ENCODE results near the gene AUTS2.

The AUTS2 gene

GRCh38 chr7:70596598-70596913, 998.3 kb downstream of the AUTS2 start:
- in situ Hi-C loops (cut with MboI; ENCODE audit: low sequenced_read_pairs): no loop called here

GRCh38 chr7:70597066-70597465, 998.8 kb downstream of the AUTS2 start:
- in situ Hi-C loops (cut with MboI; ENCODE audit: low sequenced_read_pairs): no loop called here

- in situ Hi-C loops (cut with MboI; ENCODE audit: low sequenced_read_pairs): no loop called here
Measured at GRCh38 chr7:70598976-70599375, 1000.7 kb downstream of the AUTS2 start.

- in situ Hi-C loops (cut with MboI; ENCODE audit: low sequenced_read_pairs): no loop called here
Measured at GRCh38 chr7:70599446-70600190, 1001.3 kb downstream of the AUTS2 start.

- in situ Hi-C loops (cut with MboI; ENCODE audit: low sequenced_read_pairs): no loop called here
Measured at GRCh38 chr7:70600993-70601392, 1002.7 kb downstream of the AUTS2 start.

- in situ Hi-C loops (cut with MboI; ENCODE audit: low sequenced_read_pairs): no loop called here
Measured at GRCh38 chr7:70602117-70602516, 1003.8 kb downstream of the AUTS2 start.

GRCh38 chr7:70607281-70607680, 1009.0 kb downstream of the AUTS2 start:
- in situ Hi-C loops (cut with MboI; ENCODE audit: low sequenced_read_pairs): no loop called here

GRCh38 chr7:70607759-70608158, 1009.5 kb downstream of the AUTS2 start:
- in situ Hi-C loops (cut with MboI; ENCODE audit: low sequenced_read_pairs): no loop called here

- in situ Hi-C loops (cut with MboI; ENCODE audit: low sequenced_read_pairs): no loop called here
Measured at GRCh38 chr7:70608229-70608628, 1010.0 kb downstream of the AUTS2 start.

GRCh38 chr7:70612811-70613210, 1014.5 kb downstream of the AUTS2 start:
- in situ Hi-C loops (cut with MboI; ENCODE audit: low sequenced_read_pairs): no loop called here

- in situ Hi-C loops (cut with MboI; ENCODE audit: low sequenced_read_pairs): no loop called here
Measured at GRCh38 chr7:70614237-70615045, 1016.2 kb downstream of the AUTS2 start.

GRCh38 chr7:70615066-70615606, 1016.9 kb downstream of the AUTS2 start:
- in situ Hi-C loops (cut with MboI; ENCODE audit: low sequenced_read_pairs): no loop called here

GRCh38 chr7:70616211-70616610, 1017.9 kb downstream of the AUTS2 start:
- in situ Hi-C loops (cut with MboI; ENCODE audit: low sequenced_read_pairs): no loop called here

- in situ Hi-C loops (cut with MboI; ENCODE audit: low sequenced_read_pairs): no loop called here
Measured at GRCh38 chr7:70616821-70617220, 1018.5 kb downstream of the AUTS2 start.

GRCh38 chr7:70618020-70618551, 1019.8 kb downstream of the AUTS2 start:
- in situ Hi-C loops (cut with MboI; ENCODE audit: low sequenced_read_pairs): no loop called here

GRCh38 chr7:70619130-70619529, 1020.9 kb downstream of the AUTS2 start:
- in situ Hi-C loops (cut with MboI; ENCODE audit: low sequenced_read_pairs): no loop called here

- in situ Hi-C loops (cut with MboI; ENCODE audit: low sequenced_read_pairs): no loop called here
Measured at GRCh38 chr7:70619659-70620058, 1021.4 kb downstream of the AUTS2 start.

- in situ Hi-C loops (cut with MboI; ENCODE audit: low sequenced_read_pairs): no loop called here
Measured at GRCh38 chr7:70620333-70621055, 1022.2 kb downstream of the AUTS2 start.

- in situ Hi-C loops (cut with MboI; ENCODE audit: low sequenced_read_pairs): no loop called here
Measured at GRCh38 chr7:70621954-70622600, 1023.8 kb downstream of the AUTS2 start.

GRCh38 chr7:70622936-70623335, 1024.7 kb downstream of the AUTS2 start:
- in situ Hi-C loops (cut with MboI; ENCODE audit: low sequenced_read_pairs): no loop called here

Data from hTERT RPE-1 (cell line).